ENCODE results near the gene WWTR1.

Gene WWTR1

DNA sequence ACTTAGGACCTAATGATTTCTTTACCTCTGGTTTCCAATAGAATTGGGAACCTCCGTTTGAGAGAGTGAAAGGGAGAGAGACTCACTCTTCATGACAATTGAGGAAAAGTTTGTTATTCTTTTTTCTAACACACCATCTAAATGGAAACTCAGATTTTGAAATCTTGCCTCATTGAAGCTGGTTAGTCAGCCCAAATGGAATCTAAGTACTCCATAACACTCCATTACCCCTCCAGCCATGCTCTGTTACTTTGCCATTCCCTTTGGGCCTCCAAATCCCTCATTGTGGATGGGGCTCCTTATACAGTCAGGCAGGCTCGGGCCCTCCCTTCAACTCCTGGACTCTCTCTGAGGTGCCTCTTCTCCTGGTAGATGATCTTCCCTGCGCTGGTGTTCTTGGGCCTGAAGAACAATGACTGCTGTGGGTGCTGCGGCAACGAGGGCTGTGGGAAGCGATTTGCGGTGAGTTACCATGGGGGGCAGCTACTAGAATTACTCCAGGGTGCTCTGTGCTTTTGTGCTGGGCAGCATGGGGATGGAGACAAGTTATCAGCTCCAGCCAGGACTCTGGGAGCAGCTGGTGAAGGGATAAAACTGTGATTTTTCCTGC, 182.3 kb downstream of the WWTR1 start:
- TF ChIP-seq, protein P1, sequence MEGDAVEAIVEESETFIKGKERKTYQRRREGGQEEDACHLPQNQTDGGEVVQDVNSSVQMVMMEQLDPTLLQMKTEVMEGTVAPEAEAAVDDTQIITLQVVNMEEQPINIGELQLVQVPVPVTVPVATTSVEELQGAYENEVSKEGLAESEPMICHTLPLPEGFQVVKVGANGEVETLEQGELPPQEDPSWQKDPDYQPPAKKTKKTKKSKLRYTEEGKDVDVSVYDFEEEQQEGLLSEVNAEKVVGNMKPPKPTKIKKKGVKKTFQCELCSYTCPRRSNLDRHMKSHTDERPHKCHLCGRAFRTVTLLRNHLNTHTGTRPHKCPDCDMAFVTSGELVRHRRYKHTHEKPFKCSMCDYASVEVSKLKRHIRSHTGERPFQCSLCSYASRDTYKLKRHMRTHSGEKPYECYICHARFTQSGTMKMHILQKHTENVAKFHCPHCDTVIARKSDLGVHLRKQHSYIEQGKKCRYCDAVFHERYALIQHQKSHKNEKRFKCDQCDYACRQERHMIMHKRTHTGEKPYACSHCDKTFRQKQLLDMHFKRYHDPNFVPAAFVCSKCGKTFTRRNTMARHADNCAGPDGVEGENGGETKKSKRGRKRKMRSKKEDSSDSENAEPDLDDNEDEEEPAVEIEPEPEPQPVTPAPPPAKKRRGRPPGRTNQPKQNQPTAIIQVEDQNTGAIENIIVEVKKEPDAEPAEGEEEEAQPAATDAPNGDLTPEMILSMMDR (IDR thresholded peaks at IDR 0.05; ENCODE audit: low read depth, low read length, missing control alignments), result no peak
- DNase-seq (ENCODE audit: low read depth), result no peak
- H3K4me3 ChIP-seq (ENCODE audit: low read depth, low read length), result no peak overlapping the region

DNA sequence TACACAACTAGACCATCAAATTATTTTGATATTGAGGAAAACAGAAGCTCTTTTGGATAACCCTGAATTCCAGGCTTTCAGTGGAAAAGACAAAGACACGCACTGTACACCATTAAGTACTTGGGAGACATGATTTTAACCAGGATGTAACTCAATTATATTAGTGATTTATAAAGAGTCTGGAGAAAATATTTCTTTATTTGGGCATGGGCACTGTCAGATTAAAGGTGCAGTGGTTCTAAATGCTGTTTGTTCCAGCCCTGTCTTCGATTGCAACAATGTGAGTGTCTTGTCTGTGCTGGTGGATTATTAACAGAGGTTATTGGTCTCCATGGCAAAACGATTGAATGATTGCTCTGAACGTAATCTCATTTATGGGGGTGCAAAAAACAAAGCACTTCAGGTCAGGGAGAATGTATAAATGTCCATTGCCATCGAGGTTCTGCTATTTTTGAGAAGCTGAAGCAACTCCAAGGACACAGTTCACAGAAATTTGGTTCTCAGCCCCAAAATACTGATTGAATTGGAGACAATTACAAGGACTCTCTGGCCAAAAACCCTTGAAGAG, 183.5 kb downstream of the WWTR1 start, which contains the start of gene TM4SF4:
TM4SF4 (plus strand) TSS at position 448 of the 568 bp plus-strand sequence. CDS start 181 bp downstream, outside the sequence.
- no peak within 1 kb of the TSS for H3K4me3 ChIP-seq (ENCODE audit: low read depth, low read length)
- TF ChIP-seq, protein P1 (IDR thresholded peaks at IDR 0.05; ENCODE audit: low read depth, low read length, missing control alignments), result no peak
- no peak for DNase-seq (ENCODE audit: low read depth)

DNA sequence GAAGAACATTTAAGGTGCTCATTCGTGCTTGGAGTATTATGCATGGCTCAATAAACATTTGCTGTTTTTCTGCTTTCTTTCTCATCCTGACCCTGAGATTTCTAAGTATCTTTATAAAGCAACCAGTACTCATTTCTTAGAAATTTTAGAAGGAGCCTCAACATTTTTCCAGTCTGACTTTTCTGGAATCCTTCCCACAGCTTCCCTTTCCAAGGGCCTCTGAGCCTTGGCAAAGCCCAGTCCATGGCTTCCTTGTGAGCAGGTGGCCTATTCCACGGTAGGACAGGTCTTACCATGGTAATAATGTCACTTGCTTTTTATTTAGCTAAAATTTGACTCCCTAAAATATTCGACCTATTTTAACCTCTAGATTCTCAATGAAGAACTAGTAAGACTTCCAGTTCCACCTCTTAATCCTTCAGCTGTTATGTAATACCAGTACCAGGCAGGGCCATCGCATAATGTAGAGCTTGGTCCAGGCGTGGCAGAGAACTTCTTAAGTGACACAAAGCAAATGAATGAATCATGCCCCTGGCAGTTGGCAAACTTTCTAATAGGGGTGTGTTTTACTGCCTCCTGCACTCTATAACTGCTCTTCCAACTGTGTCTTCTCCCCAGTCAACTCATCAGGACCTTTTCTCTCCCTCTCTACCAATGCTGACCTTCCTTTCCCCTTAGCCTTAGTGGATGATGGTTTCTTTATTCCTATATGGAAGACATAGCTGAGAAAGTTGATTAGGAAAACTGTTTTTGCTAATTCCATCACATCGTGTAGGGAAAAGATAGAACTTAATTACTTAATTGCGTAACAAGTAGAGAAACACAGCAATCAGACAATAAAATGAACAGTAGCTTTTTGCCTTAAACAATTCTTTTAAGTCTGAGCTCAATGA, 184.2 kb downstream of the WWTR1 start:
- DNase-seq (ENCODE audit: low read depth), result no peak
- no peak overlapping the region for H3K4me3 ChIP-seq (ENCODE audit: low read depth, low read length)
- TF ChIP-seq, protein P1 (IDR thresholded peaks at IDR 0.05; ENCODE audit: low read depth, low read length, missing control alignments), result no peak

DNA sequence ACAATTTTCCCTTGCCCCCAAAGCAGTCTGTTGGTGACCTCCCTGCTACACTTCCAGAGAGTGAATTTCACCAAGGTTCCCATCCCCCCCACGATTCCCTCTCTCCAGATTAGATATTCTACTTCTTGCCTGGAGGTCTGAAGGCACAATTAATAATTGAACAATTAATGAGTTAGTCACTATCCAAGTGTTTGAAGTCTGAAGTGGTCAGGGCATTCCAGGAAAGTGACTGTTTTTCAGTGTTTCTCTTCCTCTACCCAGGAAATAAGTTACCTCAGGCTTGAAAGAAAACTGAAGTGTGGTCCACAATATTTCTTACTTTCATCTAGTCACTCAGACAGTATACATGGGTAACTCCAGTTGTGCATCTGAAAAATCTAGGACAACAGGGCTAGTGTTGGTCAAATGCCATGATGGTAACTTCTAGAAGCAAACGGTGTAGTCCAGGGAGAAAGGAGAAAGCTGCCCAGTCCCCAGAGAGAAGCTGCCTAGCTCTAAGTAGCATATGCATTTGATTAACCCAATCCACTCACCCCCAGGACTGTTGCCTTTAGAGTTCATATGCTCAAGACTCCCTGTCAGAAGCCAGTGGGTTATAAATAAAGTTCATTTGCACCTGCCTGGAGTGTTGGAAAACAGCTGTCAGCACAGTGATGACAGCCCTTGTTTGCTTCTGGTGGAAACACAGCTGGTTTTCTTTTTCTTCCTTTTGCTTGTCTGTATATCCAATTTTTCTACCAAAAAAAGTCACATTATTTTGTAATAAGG, 185.6 kb downstream of the WWTR1 start:
- TF ChIP-seq, protein P1 (IDR thresholded peaks at IDR 0.05; ENCODE audit: low read depth, low read length, missing control alignments), result no peak
- DNase-seq (ENCODE audit: low read depth), result no peak
- H3K4me3 ChIP-seq (ENCODE audit: low read depth, low read length), result no peak overlapping the region

DNA sequence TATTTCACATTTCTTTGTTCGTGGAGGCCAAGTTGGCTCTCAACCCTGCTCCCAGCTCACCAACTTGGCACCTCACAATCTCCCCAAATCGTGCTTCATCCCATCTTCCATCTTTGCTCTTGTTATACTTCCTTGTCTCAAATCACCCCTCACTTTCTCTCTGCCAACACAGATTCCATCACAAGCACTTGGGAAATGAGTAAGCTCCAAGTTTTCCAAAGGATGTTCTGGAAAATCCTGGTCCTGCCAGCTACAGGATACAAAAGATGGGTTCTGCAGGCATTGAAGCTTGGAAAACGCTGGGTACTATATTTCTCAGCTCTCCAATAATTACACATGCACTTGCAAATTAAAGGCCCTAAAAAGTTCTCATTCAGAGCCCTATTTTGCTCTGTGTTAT, 187.4 kb downstream of the WWTR1 start:
- no peak overlapping the region for H3K4me3 ChIP-seq (ENCODE audit: low read depth, low read length)
- DNase-seq (ENCODE audit: low read depth), result no peak
- TF ChIP-seq, protein P1 (IDR thresholded peaks at IDR 0.05; ENCODE audit: low read depth, low read length, missing control alignments), result no peak

DNA sequence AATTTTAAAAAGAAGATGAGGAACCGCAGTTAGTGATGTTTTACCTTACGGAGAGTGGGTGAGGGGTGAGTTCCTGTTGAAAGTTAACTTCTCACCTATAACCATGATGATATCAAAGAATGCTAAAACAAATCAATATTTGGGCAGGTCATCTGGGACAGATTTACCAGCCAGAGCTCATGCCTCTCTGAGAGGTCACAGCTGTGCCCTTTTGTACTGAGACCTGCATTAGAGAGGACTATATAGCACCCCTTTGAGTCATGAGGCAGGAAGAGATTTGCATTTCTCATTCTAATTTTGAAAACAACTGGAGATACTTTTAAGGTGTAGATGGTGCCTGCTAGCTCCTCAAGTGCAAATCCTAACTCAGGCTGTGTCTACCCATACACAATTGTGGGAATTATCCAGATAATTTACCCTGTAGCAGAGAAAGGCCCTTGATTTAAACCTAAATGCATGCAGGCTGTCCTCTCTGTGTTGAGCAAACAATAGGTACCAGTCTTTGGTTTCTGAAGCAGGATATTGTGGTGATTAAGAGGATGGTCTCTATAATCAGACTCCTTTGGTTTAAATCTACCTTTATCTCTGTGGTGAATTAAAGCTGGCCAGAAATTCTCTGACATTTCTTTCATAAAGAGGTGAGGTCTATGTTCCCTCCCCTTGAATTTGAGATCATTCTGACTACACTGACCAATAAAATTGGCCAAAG, 189.2 kb downstream of the WWTR1 start:
- DNase-seq (ENCODE audit: low read depth), result peak; percentile 42
- TF ChIP-seq, protein P1 (IDR thresholded peaks at IDR 0.05; ENCODE audit: low read depth, low read length, missing control alignments), result no peak
- H3K4me3 ChIP-seq (ENCODE audit: low read depth, low read length), result no peak overlapping the region
